A549 treated with Hydrocortisone at 1 μM for 4 hours (cell line): ENCODE results near the gene MRPS14. TPM values are rescaled to one million over a fixed set of nuclear protein-coding genes. Genes with fewer than 3 reads are reported as not detected.

Experiments used
- total RNA-seq: library from RNA; stranded (reverse); fragments of 200-300 nt; extraction: Qiagen RNA extraction; gene quantifications from 5 replicates; pipeline ENCODE4 v1.2.3, GENCODE V29; 2022

The MRPS14 gene
- 15.9 to 27.9 TPM (median 26.3 TPM) in 5 replicates for total RNA-seq

DNA sequence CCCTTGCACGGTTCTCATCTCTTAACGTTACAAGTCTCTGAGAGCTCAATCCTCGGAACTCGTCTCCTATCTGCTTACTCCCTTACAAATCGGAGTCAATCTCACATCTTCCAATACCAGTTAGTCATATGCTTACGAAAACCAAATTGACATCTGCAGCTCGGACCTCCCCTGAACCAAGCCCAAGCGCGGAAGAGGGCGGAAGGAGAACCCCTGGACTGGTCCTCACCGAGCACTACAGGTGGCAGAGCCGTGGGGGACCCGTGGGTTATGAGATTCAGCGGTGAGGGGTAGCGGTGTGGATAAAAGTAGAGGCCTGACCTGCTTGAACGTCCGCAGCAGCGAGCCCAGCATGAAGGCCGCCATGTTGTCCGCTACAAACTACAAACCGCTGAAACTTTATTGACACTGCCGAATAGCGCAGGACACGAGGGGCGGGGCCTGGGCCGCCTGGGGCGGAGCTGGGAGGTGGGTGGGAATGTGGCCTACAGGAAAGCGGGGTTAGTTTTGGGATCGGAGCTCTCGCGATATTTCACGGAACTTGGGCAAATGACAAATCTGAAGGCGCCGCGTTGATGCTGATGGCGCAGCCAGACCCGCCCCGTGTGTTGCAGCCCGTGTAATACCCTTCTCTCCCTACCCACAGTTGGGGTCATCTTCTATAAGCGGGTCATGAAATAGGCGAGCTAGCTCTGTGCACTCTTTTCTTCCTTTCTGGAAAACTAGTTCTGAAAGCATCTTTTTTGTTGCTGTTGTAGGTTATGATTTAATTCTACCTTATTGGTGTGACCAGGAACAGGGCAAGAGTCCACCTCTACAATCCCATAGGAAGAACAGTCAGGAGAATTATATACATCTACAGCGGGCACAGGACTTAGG lies at the start of gene MRPS14:
MRPS14 (minus strand) TSS at position 383 of the 879 bp plus-strand sequence; CDS start at position 366, 17 bp downstream.

GRCh38 chr1:175067362-175068106 lies 44.3 kb upstream of the MRPS14 start, which contains the start of gene TNN:
TSS of gene TNN (plus strand) at chr1:175067833. CDS start at chr1:175077419, 9,586 bp downstream.

GRCh38 chr1:174999936-175000696 lies 23.1 kb downstream of the MRPS14 start, which contains the start of gene CACYBP:
TSS of gene CACYBP (plus strand) at chr1:174999947. CDS start at chr1:175000181, 234 bp downstream.

Other genes starting within 250 kb of the MRPS14 start
- gene CACYBP, start 23.5 kb downstream of the MRPS14 start, total RNA-seq, result 155 to 210 TPM (median 178 TPM) in 5 replicates
- gene TNN, start 44.4 kb upstream of the MRPS14 start, total RNA-seq, result not detected in 5 replicates
- 0.80 to 0.98 TPM (median 0.95 TPM) in 5 replicates for gene KIAA0040, start 169.4 kb upstream of the MRPS14 start, total RNA-seq